SU-DHL-6 (cell line): ENCODE measurements around the gene OMA1.

Source experiments
- H2AFZ ChIP-seq: fragments of 200-600 bp; sonication (generic); 2 replicates; pipeline ENCODE4 v1.6.1; 2014; ENCODE audit warnings: low read depth, mild to moderate bottlenecking, moderate library complexity, mixed read lengths, antibody characterized with exemption, low read length; ENCODE audit not compliant: severe bottlenecking
- H3F3A ChIP-seq: fragments of 200-600 bp; shearing (Covaris generic); 2 replicates; pipeline ENCODE4 v1.6.0; 2016; ENCODE audit warnings: antibody characterized with exemption, mild to moderate bottlenecking; ENCODE audit not compliant: insufficient read depth
- H3K27ac ChIP-seq: fragments of 200-600 bp; sonication (generic); 2 replicates; pipeline ENCODE4 v1.5.1; 2016; ENCODE audit warnings: low read depth, mild to moderate bottlenecking, low read length, moderate library complexity, mixed read lengths
- H3K27me3 ChIP-seq: fragments of 200-600 bp; sonication (generic), shearing (Covaris generic); 2 replicates; pipeline ENCODE4 v1.6.0; 2014; ENCODE audit warnings: mild to moderate bottlenecking, low read length
- H3K36me3 ChIP-seq: fragments of 200-600 bp; sonication (generic); 2 replicates; pipeline ENCODE4 v1.6.1; 2014; ENCODE audit warnings: mild to moderate bottlenecking, low read length, mixed read lengths
- H3K4me2 ChIP-seq: fragments of 300-600, 200-600 bp; shearing (Covaris generic), sonication (generic); 2 replicates; pipeline ENCODE4 v1.6.0; 2014; ENCODE audit warnings: low read length, low read depth, mild to moderate bottlenecking; ENCODE audit not compliant: poor library complexity, severe bottlenecking
- H3K4me3 ChIP-seq: fragments of 200-600 bp; sonication (generic); 2 replicates; pipeline ENCODE4 v1.5.1; 2014; ENCODE audit warnings: antibody characterized with exemption, low read length, mild to moderate bottlenecking, mixed read lengths; ENCODE audit not compliant: insufficient read depth, poor library complexity, severe bottlenecking
- H3K79me2 ChIP-seq: fragments of 200-600 bp; sonication (generic); 2 replicates; pipeline ENCODE4 v1.6.1; 2014; ENCODE audit warnings: mild to moderate bottlenecking, low read length, moderate library complexity; ENCODE audit not compliant: insufficient read depth
- H3K9ac ChIP-seq: fragments of 200-600 bp; sonication (generic); 2 replicates; pipeline ENCODE4 v1.7.0; 2014; ENCODE audit warnings: mild to moderate bottlenecking, low read length
- H3K9me2 ChIP-seq: fragments of 200-600 bp; sonication (generic); replicated peaks from 2 replicates; pipeline ENCODE4 v1.6.1; 2014; ENCODE audit warnings: low read length; ENCODE audit not compliant: insufficient read depth
- H3K9me3 ChIP-seq: fragments of 200-600 bp; sonication (generic); 2 replicates; pipeline ENCODE4 v1.6.1; 2014; ENCODE audit warnings: low read length, mixed read lengths; ENCODE audit not compliant: insufficient read depth
- H4K20me1 ChIP-seq: fragments of 200-600 bp; sonication (generic); 2 replicates; pipeline ENCODE4 v1.6.1; 2014; ENCODE audit warnings: low read depth, mild to moderate bottlenecking, antibody characterized with exemption, low read length, moderate library complexity, mixed read lengths
- EZH2phosphoT487 ChIP-seq: fragments of 200-600 bp; sonication (generic), shearing (Covaris generic); conservative IDR thresholded peaks from 2 replicates; pipeline ENCODE4 v1.6.1; 2018; ENCODE audit warnings: mild to moderate bottlenecking, antibody characterized with exemption, low read length, moderate library complexity, mixed read lengths
- TF ChIP-seq, protein P1 (sequence below): fragments of 200-600 bp; sonication (generic); IDR thresholded peaks from one replicate; pipeline ENCODE4 v1.5.1; 2017; ENCODE audit warnings: antibody characterized with exemption, mild to moderate bottlenecking, low read length, moderate library complexity; ENCODE audit not compliant: insufficient read depth, poor library complexity, severe bottlenecking

Gene OMA1

DNA sequence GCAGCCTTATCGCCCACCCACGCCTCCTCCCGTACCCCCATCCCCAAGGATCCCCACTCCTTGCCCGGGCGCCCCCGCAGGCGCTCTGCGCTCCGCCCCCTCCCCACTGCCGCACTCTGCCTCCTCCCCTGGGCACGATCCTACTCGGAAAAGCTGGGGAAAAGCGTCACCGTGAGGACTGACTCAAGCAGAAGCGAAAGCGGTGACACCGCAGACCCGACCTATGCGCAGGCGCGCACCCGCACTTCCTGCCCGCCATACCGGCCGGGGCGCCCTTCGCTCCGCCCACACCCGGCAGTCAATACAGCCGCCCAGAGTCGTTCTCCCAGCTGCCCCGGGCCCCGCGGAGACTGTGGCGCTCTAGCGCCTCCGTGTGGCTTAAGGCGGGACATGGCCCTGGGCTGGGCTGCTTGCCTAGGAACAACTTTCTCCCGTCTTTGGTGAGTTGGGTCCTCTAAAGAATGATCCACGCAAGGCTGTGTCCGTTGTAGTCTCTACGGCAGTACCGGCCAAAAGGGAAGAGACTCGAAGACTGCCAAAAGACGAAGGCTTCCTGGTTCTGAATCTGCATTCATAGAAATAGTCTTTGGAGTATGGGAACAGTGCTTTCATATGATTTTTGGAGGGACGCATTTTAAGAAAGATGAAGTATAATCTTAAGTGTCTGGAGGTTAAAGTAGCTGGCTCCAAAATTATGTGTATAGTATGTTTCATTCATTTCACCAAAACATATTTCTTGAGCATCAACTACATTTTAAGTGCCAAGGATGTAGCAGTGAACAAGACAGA, at the start of gene OMA1:
Gene OMA1 (minus strand): TSS at position 207 of the 789 bp plus-strand sequence. CDS start 7,432 bp downstream, outside the sequence.
- H3K4me3 ChIP-seq = peak within 1 kb of the TSS; percentile 91
- TF ChIP-seq EZH2phosphoT487 = no peak
- TF ChIP-seq, protein P1, sequence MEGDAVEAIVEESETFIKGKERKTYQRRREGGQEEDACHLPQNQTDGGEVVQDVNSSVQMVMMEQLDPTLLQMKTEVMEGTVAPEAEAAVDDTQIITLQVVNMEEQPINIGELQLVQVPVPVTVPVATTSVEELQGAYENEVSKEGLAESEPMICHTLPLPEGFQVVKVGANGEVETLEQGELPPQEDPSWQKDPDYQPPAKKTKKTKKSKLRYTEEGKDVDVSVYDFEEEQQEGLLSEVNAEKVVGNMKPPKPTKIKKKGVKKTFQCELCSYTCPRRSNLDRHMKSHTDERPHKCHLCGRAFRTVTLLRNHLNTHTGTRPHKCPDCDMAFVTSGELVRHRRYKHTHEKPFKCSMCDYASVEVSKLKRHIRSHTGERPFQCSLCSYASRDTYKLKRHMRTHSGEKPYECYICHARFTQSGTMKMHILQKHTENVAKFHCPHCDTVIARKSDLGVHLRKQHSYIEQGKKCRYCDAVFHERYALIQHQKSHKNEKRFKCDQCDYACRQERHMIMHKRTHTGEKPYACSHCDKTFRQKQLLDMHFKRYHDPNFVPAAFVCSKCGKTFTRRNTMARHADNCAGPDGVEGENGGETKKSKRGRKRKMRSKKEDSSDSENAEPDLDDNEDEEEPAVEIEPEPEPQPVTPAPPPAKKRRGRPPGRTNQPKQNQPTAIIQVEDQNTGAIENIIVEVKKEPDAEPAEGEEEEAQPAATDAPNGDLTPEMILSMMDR = peak; percentile 74
- peaks cover 3% of the 10 kb centered on the region; the same call in 1 of the 2 replicates for H3F3A ChIP-seq
- H3K36me3 ChIP-seq = no peaks in the 10 kb centered on the region
- peak within 1 kb of the TSS; percentile 55 for H3K27ac ChIP-seq
- peak within 1 kb of the TSS; percentile 72 for H2AFZ ChIP-seq
- peak within 1 kb of the TSS; percentile 78 for H3K9ac ChIP-seq
- peak within 1 kb of the TSS; percentile 66 for H3K4me2 ChIP-seq
- H3K9me2 ChIP-seq = no peaks in the 10 kb centered on the region
- no peaks in the 10 kb centered on the region for H4K20me1 ChIP-seq
- no peaks in the 10 kb centered on the region for H3K27me3 ChIP-seq
- H3K9me3 ChIP-seq = no peaks in the 10 kb centered on the region
- peaks cover 28% of the 10 kb centered on the region for H3K79me2 ChIP-seq

DNA sequence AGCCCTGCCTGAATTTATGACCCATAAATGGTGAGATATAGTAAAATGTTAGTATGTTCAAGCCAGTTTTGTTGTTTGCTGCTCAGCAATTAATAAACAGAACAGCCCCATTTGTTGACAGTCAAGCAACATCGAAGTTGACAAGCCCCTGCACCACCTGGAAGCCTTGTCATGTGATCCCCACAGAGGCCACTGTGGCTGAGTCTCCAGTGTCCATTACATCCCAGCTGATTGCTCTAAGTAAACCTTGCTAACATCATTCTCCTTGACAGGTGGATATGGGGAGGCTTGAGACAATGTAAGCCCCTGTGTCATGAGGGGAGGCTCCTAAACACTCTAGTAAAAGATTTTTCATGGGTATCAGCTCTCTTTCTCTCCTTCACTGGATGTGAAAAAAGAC, 48.0 kb upstream of the OMA1 start:
- Histone ChIP-seq H3K36me3 (no peaks in the 10 kb centered on the region), H3K27me3 (no peaks in the 10 kb centered on the region; the same call in 1 of the 2 replicates), H4K20me1 (no peaks in the 10 kb centered on the region), H3F3A (no peaks in the 10 kb centered on the region), H3K9ac (no peak overlapping the region), H3K4me3 (no peak overlapping the region), H3K27ac (no peak overlapping the region), H3K9me2 (no peaks in the 10 kb centered on the region), H3K9me3 (no peaks in the 10 kb centered on the region), H3K79me2 (no peaks in the 10 kb centered on the region), H2AFZ (no peak overlapping the region), H3K4me2 (no peak overlapping the region)
- no peak for TF ChIP-seq EZH2phosphoT487
- TF ChIP-seq, protein P1 = no peak

DNA sequence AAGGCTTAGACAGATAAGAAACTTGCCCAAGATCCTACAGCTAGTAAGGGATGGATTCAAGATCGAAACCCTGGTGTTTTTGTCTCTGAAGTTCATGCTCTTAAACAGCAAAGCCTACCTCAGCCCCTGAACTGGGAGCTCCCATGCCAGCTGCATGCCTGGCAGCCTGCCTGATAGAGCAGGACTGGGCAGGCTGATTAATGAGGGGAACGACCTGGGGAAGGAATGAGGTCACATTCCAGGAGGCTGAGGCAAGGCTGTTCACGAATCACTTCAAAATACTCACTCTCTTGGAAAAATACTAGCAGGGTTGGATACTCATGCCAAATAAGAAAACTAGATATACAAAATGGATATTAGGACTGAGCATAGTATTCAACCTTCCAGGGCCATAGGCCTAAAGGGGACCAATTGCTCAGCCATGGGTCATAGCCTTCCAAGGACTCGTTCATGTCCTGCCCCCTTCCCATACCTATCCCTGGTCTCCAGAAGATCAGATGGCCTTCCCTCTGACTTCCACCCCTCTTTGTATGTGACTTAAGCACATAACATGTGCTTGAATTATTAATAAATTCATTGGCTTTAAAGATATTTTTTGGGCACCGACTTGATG, 46.1 kb upstream of the OMA1 start:
- Histone ChIP-seq H3K27me3 (no peaks in the 10 kb centered on the region; the same call in 1 of the 2 replicates), H3K27ac (no peak overlapping the region), H3K9me2 (no peaks in the 10 kb centered on the region), H4K20me1 (no peaks in the 10 kb centered on the region), H3K9ac (no peak overlapping the region), H3K79me2 (no peaks in the 10 kb centered on the region), H3K4me2 (no peak overlapping the region), H3K36me3 (no peaks in the 10 kb centered on the region), H3K4me3 (no peak overlapping the region), H3F3A (no peaks in the 10 kb centered on the region), H2AFZ (no peak overlapping the region), H3K9me3 (no peaks in the 10 kb centered on the region)
- no peak for TF ChIP-seq EZH2phosphoT487
- TF ChIP-seq, protein P1 = no peak
